ENCODE results near the gene C6orf163.

The C6orf163 gene

GRCh38 chr6:87407901-87408720 is 63.5 kb downstream of the C6orf163 start, which contains the start of gene CFAP206:
Gene CFAP206 (plus strand): TSS chr6:87407972. CDS start chr6:87409840, 1,868 bp downstream.
- Histone ChIP-seq H3K4me1 (ENCODE audit: control insufficient read depth, insufficient read depth, low read length, poor library complexity, severe bottlenecking) (no peaks in the 10 kb centered on the region), H3K4me3 (ENCODE audit: extremely low read depth, insufficient read depth, low read length, poor library complexity, severe bottlenecking) (peak within 1 kb of the TSS; percentile 94), H3K9me3 (ENCODE audit: control insufficient read depth, low read length) (no peaks in the 10 kb centered on the region), H3K36me3 (ENCODE audit: control insufficient read depth, insufficient read depth, low read length) (no peaks in the 10 kb centered on the region), H3K27ac (ENCODE audit: low read depth, low read length, severe bottlenecking) (peak within 1 kb of the TSS; percentile 89)
- 0% methylated on average over 46 to 48 of the region's 82 CpGs for WGBS, 2 experiments (ENCODE audit: insufficient coverage in 2 of 2)

DNA sequence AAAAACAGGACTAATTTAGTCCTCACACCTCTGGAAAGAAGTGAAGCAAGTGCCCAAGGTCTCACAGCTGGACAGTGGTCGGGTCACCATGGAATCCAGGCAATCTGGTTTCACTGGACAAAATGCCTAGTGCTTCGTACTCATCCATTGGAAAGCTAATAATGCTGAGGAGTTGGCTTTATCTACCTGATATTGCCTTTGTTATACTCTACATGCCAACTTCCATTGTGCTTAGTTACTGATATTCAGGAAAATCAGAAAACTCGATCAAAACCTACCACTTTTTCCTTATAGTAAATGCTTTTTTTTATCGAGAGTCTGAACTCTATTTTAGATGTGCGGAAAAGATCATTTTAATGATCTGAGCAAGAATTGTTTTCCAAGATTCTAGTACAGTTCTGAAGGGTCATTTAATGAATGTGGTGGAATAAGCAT is 64.1 kb downstream of the C6orf163 start:
- H3K4me1 ChIP-seq (ENCODE audit: control insufficient read depth, insufficient read depth, low read length, poor library complexity, severe bottlenecking): no peaks in the 10 kb centered on the region
- H3K4me3 ChIP-seq (ENCODE audit: extremely low read depth, insufficient read depth, low read length, poor library complexity, severe bottlenecking): peak overlapping the region; percentile 94
- WGBS, 2 experiments (ENCODE audit: insufficient coverage in 2 of 2): 13 to 100% methylated on average over 1 to 2 of the region's 5 CpGs
- no peaks in the 10 kb centered on the region for H3K36me3 ChIP-seq (ENCODE audit: control insufficient read depth, insufficient read depth, low read length)
- H3K9me3 ChIP-seq (ENCODE audit: control insufficient read depth, low read length): no peaks in the 10 kb centered on the region
- H3K27ac ChIP-seq (ENCODE audit: low read depth, low read length, severe bottlenecking): peak overlapping the region; percentile 62

Data from mesodermal cell (in vitro differentiated cells).